HG03025 (cell line): ENCODE measurements around the gene COL8A1.

Experiments used
- ATAC-seq: cut with Tn5 transposase; IDR thresholded peaks from one replicate; pipeline ENCODE4 v1.9.1; 2021; ENCODE audit warnings: mild to moderate bottlenecking, moderate library complexity; ENCODE audit not compliant: unreplicated experiment, low FRiP score

COL8A1 gene

DNA sequence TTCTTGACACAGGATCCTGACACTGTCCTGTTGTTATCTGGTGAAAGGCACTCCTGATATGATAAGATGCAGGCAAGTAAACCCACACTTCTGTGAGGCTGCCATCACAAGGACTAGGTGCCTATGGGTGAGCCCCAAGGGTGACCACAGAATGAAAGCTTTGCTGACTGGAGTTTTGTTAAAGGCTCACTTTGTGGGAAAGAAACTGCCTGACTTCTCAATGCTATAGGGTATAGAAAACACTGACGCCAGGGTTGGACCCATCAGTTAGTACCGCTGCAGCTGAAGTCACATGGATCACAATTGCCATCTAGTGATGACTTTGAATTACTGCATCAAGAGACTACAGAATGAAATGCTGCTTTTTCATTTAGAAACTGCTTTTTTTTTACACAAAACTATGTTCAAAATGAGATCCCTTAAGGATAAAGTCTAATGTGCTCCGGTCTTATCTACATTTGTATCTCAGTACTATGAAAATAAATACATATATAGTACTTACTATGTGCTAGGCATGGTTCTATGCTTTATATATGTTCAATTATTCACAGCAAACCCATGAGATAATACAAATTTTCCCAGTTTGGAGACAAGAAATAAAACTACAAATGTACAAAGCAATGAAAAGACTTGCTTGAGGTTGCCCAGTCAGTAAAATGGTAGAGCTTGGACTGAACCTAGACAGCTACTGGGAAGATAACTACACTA is 115.0 kb downstream of the COL8A1 start:
- peak; percentile 88 for ATAC-seq

DNA sequence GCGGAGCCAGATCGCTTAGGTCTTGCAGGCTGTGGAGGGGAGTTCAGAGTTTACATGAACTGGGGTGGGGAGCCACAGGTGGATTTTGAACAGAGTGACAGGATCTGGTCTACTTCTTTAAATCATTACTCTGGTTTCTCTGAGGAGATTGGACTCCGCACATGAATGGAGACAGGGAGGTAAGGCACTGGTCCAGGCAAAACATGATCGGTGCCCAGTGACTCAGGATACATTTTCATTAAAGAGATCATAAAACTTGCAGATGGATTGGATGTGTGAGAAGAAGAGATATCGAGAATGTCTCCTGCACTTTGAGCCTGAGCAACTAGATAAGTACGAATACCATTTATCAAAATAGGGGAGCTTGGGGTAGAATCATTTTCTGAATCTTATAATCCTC is 117.4 kb downstream of the COL8A1 start:
- ATAC-seq, result no peak

- no peak for ATAC-seq
Measured at GRCh38 chr3:99757966-99758365, 119.6 kb downstream of the COL8A1 start.

DNA sequence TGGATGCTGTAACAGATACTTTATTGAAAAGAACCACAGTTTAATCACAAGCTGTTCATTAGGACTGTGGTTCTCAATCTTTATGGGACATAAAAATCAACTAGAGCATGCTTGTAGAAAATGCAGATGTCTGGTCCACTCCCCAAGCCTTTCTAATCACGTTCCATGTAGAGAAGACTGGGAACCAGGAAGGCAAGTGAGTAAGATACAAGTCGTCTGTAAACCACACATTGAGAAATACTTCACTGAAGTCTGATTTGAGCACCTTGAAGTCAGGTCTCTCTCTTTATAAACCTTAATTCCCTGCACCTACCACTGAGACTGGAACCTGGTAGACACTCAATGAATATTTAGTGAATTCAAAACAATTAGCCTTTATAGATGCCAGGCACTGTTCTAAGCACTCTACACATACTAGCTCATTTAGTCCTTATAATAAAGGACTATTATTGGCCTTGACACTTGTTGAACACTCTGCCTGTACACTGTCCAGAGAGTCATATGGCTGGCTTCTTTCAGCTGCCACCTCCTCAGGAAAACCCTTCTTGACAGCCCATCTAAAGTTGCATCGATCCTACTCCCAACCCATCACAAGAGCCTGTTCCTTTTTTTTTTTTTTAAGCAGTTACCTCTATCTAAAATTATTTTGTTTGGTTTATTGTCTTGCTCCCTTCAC is 120.2 kb downstream of the COL8A1 start:
- ATAC-seq, result no peak

DNA sequence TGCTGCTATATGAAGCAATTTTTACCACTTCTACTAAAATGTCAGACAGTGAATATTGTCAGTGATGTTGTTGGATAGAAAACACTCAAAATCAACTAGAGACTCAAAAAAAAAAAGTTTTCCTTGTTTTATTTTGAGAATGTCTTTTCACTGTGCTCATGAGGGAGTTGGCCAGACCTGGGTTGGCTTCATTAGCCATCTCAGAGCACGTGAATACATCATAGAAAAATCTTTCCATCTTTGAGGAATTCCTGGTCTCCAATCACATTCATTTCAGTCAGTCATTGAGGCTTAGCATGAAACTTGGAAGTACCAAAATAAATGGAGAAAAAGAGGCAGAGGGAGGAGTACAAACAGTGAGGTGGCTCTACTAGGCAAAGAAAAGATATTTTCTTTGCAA is 121.6 kb downstream of the COL8A1 start:
- ATAC-seq, result no peak

- no peak for ATAC-seq
Measured at GRCh38 chr3:99760629-99761028, 122.2 kb downstream of the COL8A1 start.

- ATAC-seq, result no peak
Measured at GRCh38 chr3:99761415-99762165, 123.2 kb downstream of the COL8A1 start.

- ATAC-seq, result no peak
Measured at GRCh38 chr3:99762901-99763300, 124.5 kb downstream of the COL8A1 start.

DNA sequence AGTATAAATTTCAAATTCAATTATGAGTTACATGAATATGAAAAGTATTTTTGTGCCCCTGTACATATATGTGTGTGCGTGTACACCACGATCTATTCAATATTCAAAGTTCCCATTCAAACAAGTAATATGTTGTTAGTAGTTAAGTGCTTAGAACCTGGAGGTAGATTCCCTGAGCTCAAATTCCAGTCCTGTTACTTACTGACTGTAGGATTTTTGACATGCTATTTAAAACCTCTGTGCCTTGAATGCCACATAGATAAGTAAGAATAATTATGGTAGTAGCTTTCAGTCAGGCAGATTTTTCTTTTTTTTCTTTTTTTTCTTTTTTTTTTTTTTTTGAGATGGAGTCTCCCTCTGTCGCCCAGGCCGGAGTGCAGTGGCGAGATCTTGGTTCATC is 126.0 kb downstream of the COL8A1 start:
- no peak for ATAC-seq

DNA sequence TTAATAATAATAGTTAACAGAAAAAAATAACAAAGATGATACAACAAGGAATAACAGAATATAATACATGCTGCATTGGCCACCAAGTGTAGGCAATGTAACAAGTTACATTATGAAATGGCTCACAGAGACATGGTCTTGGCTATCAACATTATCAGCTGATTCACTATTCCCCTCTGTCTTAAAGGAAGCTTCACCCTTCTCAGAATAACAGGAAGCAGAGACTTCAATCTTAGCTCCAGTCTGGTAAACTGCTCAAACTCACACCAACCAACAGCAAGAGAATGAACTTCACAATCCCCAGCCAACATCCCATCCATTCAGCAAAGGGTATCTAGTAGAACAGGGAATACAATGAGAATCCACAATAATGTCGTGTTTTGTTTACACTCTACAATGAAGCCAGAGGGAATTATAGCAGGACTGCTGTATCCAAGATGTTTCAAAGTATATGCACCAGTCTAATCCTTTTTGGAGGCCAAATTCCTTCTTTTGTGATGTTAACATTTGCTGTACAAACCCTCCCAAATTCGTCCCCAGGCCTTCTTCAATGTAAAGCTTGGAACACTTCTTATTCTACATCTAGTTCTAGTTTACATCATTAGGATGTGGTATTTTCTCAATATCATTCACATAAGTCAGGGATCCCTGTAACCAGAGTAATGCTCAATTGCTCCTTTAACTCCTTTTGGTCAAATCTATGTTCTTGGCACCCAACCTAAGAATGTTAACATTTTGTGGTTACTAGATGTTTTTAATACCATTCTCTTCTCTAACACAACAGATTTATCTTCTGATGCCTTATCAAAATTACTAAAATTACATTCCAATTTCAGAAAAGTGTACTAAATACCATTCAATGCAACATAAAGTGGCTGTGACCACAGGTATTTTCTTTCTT is 126.9 kb downstream of the COL8A1 start:
- no peak for ATAC-seq

DNA sequence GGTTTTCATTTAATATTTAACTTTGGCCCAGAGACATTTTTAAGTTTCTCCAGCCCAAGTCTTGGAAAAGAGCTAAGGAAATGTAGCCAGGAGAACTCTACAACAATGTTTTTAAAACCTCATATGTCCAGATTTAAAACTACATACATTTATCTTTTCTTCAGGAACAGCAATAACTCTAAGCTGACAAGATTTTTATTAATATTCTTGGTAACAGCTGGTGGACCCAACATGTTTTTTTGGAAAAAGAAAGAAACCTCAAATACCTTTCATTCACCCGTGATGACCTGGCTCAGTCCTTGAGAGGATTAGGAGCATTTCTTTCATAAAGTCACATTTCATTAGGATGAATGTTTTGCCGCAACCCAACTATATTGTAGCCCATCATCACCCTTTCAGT is 128.9 kb downstream of the COL8A1 start:
- ATAC-seq, result no peak

DNA sequence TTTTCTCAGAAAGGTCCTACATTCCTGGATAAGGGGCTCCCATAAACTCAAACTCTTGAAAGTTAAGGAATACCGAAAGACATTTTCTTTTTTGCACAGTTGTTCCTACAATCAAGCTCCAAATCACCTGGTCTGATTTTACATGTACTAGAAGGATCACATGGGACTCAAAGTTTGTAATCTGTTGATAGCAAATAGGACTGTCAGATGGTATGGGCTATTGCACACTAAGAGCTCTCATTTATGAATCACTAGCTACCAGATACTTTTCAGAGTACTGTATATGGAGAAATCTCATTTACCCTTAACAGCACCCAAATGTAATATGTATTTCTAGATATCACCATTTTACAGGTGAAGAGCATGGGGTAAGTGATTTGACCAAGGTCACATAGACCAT is 129.7 kb downstream of the COL8A1 start:
- ATAC-seq, result no peak

DNA sequence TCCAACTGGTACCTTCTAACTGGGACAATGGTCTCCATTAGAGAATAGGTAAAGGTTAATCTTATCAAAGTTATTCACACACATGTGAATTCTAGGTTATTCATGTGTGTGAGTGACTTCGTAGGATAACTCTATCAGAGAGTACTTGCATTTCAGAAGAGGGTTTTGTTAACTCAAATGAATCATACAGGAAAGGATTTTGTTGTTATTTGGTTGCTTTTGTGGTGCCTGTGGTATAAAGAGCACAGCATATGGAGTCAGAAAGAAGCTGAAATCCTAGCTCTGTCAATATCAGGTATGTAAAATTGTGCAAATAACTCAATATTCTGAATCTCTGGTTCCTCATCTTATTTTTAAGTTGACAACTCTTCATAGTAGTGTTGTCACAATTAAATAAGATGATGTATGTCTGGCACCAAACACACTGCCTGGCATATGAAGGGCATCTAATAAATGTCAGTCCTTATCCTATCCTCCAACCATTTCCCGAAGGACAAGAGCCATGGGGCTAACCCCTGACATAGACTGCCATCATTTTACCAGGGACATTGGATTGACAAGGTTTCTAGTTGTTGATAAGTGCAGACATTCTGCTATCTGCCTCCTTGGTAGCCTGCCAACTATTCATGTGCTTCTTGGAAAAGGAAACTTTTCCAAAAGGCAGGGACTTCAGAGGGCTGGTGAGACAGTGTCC is 130.6 kb downstream of the COL8A1 start:
- ATAC-seq, result no peak

DNA sequence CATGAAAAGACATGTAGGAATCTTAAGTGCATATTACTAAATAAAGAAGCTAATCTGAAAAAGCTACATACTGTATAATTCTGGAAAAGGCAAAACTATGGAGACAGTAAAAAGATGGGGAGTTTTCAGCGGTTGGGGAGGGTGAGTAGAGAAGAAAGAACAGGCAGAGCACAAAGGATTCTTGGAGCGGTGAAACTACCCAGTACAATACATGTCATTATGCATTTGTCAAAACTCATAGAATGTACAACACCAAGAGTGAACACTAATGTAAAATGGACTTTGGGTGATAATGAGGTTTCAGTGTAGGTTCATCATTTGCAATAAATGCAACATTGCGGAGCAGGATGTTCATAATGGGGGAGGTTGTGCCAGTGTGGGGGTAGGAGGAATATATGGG is 133.8 kb downstream of the COL8A1 start:
- ATAC-seq, result no peak

DNA sequence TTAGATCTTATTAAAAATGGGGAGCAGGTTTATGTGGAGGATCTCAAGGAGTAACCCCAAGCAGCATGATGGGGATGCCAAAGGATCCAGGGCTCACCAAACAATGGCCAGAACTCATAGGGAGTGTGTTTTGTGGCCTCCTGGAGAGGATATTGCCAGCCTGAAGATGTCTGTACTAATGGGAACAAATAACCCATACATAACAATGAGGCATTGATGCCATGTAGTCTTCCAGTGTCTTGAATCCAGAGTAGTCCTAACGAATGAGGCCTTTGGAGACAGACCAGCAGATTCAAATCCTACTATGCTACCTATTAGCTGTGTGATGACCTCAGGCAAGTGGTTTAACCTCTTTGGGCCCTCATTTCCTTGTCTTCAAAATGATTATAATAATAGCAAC is 134.3 kb downstream of the COL8A1 start:
- ATAC-seq, result no peak

DNA sequence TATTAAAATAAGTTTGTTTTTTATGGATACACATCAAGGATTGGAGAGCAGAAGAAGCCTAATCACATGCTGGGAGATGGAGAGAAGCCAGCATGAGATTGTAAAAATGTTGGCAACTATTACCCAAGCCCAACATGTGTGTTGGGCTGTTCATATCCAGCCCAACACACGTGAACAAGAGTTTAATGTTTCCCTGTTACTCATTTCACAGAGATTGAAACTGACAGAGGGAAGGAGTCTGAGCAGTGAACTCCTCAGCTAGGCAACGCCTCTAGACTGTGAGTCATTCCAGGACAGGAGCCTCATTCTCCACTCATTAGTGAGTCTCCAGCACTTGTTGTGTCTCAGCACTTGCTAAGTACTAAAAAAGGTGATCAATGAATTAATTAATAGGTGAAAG is 136.1 kb downstream of the COL8A1 start:
- peak; percentile 97 for ATAC-seq

- ATAC-seq, result no peak
Measured at GRCh38 chr3:99776516-99777209, 138.3 kb downstream of the COL8A1 start.

- no peak for ATAC-seq
Measured at GRCh38 chr3:99777210-99777549, 138.8 kb downstream of the COL8A1 start.

- no peak for ATAC-seq
Measured at GRCh38 chr3:99777708-99778107, 139.3 kb downstream of the COL8A1 start.

- no peak for ATAC-seq
Measured at GRCh38 chr3:99780749-99781148, 142.4 kb downstream of the COL8A1 start.
